A673 (cell line): ENCODE results near the gene IGFBP3. TPM values are rescaled to one million over a fixed set of nuclear protein-coding genes. Genes with fewer than 3 reads are reported as not detected.

Experiments
- BruUV-seq: library from RNA; stranded (reverse); fragments of 400-500 nt; replicated peaks from 2 replicates; lab custom pipeline; 2021; lab: Mats Ljungman, UMichigan
- CTCF ChIA-PET: fragments of 300-600 bp; sonication (Branson Sonifier 250); formaldehyde crosslinking; loops from one replicate; lab custom pipeline; 2022; ENCODE audit warnings: antibody characterized with exemption; lab: Charles Lee
- POLR2A ChIA-PET: fragments of 300-600 bp; sonication (Branson Sonifier 250); formaldehyde crosslinking; loops from one replicate; lab custom pipeline; 2022; ENCODE audit warnings: antibody characterized with exemption; ENCODE audit not compliant: low non-redundant PET; lab: Charles Lee
- DNase-seq: peaks from one replicate; pipeline ENCODE4 v3.0.0-alpha.2; 2015; ENCODE audit warnings: low spot score
- H3K27ac ChIP-seq: fragments of 200-600 bp; sonication (generic); 2 replicates; pipeline ENCODE4 v1.5.1; 2016; ENCODE audit warnings: mixed run types, low read depth, mild to moderate bottlenecking, mixed read lengths, antibody characterized with exemption, low read length; ENCODE audit not compliant: poor library complexity, severe bottlenecking
- H3K27me3 ChIP-seq: fragments of 200-600 bp; sonication (generic); replicated peaks from 2 replicates; pipeline ENCODE4 v1.6.1; 2017; ENCODE audit warnings: mixed run types, low read depth, mild to moderate bottlenecking, mixed read lengths, antibody characterized with exemption, low read length; ENCODE audit not compliant: insufficient read depth, poor library complexity
- H3K36me3 ChIP-seq: fragments of 200-600 bp; sonication (generic); 2 replicates; pipeline ENCODE4 v1.6.1; 2016; ENCODE audit warnings: mixed run types, mild to moderate bottlenecking, mixed read lengths, antibody characterized with exemption, low read length; ENCODE audit not compliant: insufficient read depth, poor library complexity, severe bottlenecking
- H3K4me1 ChIP-seq: fragments of 200-600 bp; sonication (generic); 2 replicates; pipeline ENCODE4 v1.6.1; 2017; ENCODE audit warnings: mixed run types, mild to moderate bottlenecking, mixed read lengths, antibody characterized with exemption, low read length; ENCODE audit not compliant: insufficient read depth, poor library complexity, severe bottlenecking
- H3K4me3 ChIP-seq: fragments of 200-600 bp; sonication (generic); 2 replicates; pipeline ENCODE4 v1.5.1; 2016; ENCODE audit warnings: low read depth, mixed run types, mild to moderate bottlenecking, mixed read lengths, low read length; ENCODE audit not compliant: poor library complexity, severe bottlenecking
- H3K9me3 ChIP-seq: fragments of 200-600 bp; sonication (generic); 2 replicates; pipeline ENCODE4 v1.6.1; 2016; ENCODE audit warnings: mixed run types, low read depth, mild to moderate bottlenecking, mixed read lengths, antibody characterized with exemption, low read length; ENCODE audit not compliant: poor library complexity, severe bottlenecking
- EZH2 ChIP-seq: fragments of 200-600 bp; sonication (generic); IDR thresholded peaks from 2 replicates; pipeline ENCODE4 v1.6.1; 2017; ENCODE audit warnings: borderline replicate concordance, low read depth, mild to moderate bottlenecking, mixed read lengths, antibody characterized with exemption, low read length; ENCODE audit not compliant: poor library complexity, severe bottlenecking
- intact Hi-C: fragments of 100-400 bp; cut with micrococcal nuclease; formaldehyde crosslinking; loops from one replicate; pipeline ENCODE4 v1.10.0; 2022; ENCODE audit not compliant: unreplicated experiment
- total RNA-seq: library from RNA; stranded (reverse); gene quantifications from 2 replicates; pipeline ENCODE4 v1.2.3, GENCODE V29; 2021
- TF ChIP-seq, protein P1 (sequence below): fragments of 300-800, 200-600 bp; sonication (generic); conservative IDR thresholded peaks from 2 replicates; pipeline ENCODE4 v1.5.1; 2017; ENCODE audit warnings: low read depth, mild to moderate bottlenecking, antibody characterized with exemption, low read length, moderate library complexity, mixed read lengths

Gene IGFBP3
- total RNA-seq, 1 experiment from 2014 or later: 1.1 TPM

GRCh38 chr7:45863715-45864114, 57.4 kb downstream of the IGFBP3 start:
- no TSS peak for BruUV-seq
- Histone ChIP-seq H3K36me3 (no peaks in the 10 kb centered on the region), H3K4me1 (no peaks in the 10 kb centered on the region), H3K9me3 (no peaks in the 10 kb centered on the region), H3K27ac (no peak overlapping the region), H3K27me3 (peaks cover 69% of the 10 kb centered on the region), H3K4me3 (no peak overlapping the region)
- intact Hi-C loops: no loop called here
- TF ChIP-seq EZH2: no peak
- TF ChIP-seq, protein P1, sequence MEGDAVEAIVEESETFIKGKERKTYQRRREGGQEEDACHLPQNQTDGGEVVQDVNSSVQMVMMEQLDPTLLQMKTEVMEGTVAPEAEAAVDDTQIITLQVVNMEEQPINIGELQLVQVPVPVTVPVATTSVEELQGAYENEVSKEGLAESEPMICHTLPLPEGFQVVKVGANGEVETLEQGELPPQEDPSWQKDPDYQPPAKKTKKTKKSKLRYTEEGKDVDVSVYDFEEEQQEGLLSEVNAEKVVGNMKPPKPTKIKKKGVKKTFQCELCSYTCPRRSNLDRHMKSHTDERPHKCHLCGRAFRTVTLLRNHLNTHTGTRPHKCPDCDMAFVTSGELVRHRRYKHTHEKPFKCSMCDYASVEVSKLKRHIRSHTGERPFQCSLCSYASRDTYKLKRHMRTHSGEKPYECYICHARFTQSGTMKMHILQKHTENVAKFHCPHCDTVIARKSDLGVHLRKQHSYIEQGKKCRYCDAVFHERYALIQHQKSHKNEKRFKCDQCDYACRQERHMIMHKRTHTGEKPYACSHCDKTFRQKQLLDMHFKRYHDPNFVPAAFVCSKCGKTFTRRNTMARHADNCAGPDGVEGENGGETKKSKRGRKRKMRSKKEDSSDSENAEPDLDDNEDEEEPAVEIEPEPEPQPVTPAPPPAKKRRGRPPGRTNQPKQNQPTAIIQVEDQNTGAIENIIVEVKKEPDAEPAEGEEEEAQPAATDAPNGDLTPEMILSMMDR: no peak
- POLR2A ChIA-PET: no interaction called here
- CTCF ChIA-PET: no interaction called here
- no peak for DNase-seq

Other genes starting within 250 kb of the IGFBP3 start
- not detected in 2 replicates for gene CCDC201, start 48.2 kb downstream of the IGFBP3 start, total RNA-seq
- not detected in 2 replicates for gene IGFBP1, start 32.8 kb downstream of the IGFBP3 start, total RNA-seq